Left renal pelvis (tissue), 4 donors: ENCODE data around the gene VAMP4. TPM values are rescaled to one million over a fixed set of nuclear protein-coding genes. Genes with fewer than 3 reads are reported as not detected.

ENCODE experiments used
- DNase-seq, 4 donors: peaks; one replicate each; pipeline ENCODE4 v3.0.0-alpha.2; 2013; ENCODE audit warnings: low read depth in 4 of 4, low spot score in 3 of 4
- polyA plus RNA-seq, 4 donors: library from polyadenylated mRNA; unstranded; fragments of 120-200 nt; gene quantifications; one replicate each; pipeline ENCODE4 v1.2.1, GENCODE V29; 2013; ENCODE audit not compliant: insufficient read length in 4 of 4

Gene VAMP4
- polyA plus RNA-seq: 10 to 100 TPM; 16.6 to 19.3 (median 17.3) TPM

GRCh38 chr1:171741872-171742576 is at the start of gene VAMP4:
TSS of gene VAMP4 (minus strand) at chr1:171742065. CDS start at chr1:171738414, 3,651 bp downstream.
- DNase-seq: peak; percentile 80 to 84 (median 82)

- no peak for DNase-seq
Observed at GRCh38 chr1:171790318-171790717, 48.5 kb upstream of the VAMP4 start.

GRCh38 chr1:171788696-171789095 is 46.8 kb upstream of the VAMP4 start:
- no peak for DNase-seq

- DNase-seq: no peak
Observed at GRCh38 chr1:171787686-171788480, 46.0 kb upstream of the VAMP4 start.

- DNase-seq: no peak
Observed at GRCh38 chr1:171786534-171786933, 44.7 kb upstream of the VAMP4 start.

- no peak for DNase-seq
Observed at GRCh38 chr1:171785766-171786165, 43.9 kb upstream of the VAMP4 start.

GRCh38 chr1:171784784-171785183 is 42.9 kb upstream of the VAMP4 start:
- DNase-seq: no peak

- no peak for DNase-seq
Observed at GRCh38 chr1:171783816-171784530, 42.1 kb upstream of the VAMP4 start.

GRCh38 chr1:171781176-171781875 is 39.5 kb upstream of the VAMP4 start, which contains the start of gene METTL13:
TSS of gene METTL13 (plus strand) at chr1:171781660. CDS start at chr1:171781968, 308 bp downstream.
- DNase-seq: peak; percentile 93 to 98 (median 98)

- DNase-seq: peak in 3 of 4 donors; percentile 16 to 38 (median 17)
Observed at GRCh38 chr1:171780583-171781175, 38.8 kb upstream of the VAMP4 start.

GRCh38 chr1:171772312-171772711 is 30.4 kb upstream of the VAMP4 start:
- no peak for DNase-seq

- DNase-seq: no peak
Observed at GRCh38 chr1:171769754-171770153, 27.9 kb upstream of the VAMP4 start.

GRCh38 chr1:171769171-171769570 is 27.3 kb upstream of the VAMP4 start:
- no peak for DNase-seq

GRCh38 chr1:171763764-171764163 is 21.9 kb upstream of the VAMP4 start:
- DNase-seq: no peak

- DNase-seq: no peak
Observed at GRCh38 chr1:171762143-171762563, 20.3 kb upstream of the VAMP4 start.

GRCh38 chr1:171758011-171758410 is 16.1 kb upstream of the VAMP4 start:
- DNase-seq: no peak

- DNase-seq: no peak
Observed at GRCh38 chr1:171756856-171757255, 15.0 kb upstream of the VAMP4 start.

- no peak for DNase-seq
Observed at GRCh38 chr1:171754971-171755370, 13.1 kb upstream of the VAMP4 start.

- no peak for DNase-seq
Observed at GRCh38 chr1:171754353-171754705, 12.5 kb upstream of the VAMP4 start.

- no peak for DNase-seq
Observed at GRCh38 chr1:171753685-171754352, 12.0 kb upstream of the VAMP4 start.
